A673 (cell line): ENCODE results near the gene C10orf88. TPM values are rescaled to one million over a fixed set of nuclear protein-coding genes. Genes with fewer than 3 reads are reported as not detected.

Source experiments
- BruUV-seq: library from RNA; stranded (reverse); fragments of 400-500 nt; replicated peaks from 2 replicates; lab custom pipeline; 2021; lab: Mats Ljungman, UMichigan
- CTCF ChIA-PET: fragments of 300-600 bp; sonication (Branson Sonifier 250); formaldehyde crosslinking; loops from one replicate; lab custom pipeline; 2022; ENCODE audit warnings: antibody characterized with exemption; lab: Charles Lee
- POLR2A ChIA-PET: fragments of 300-600 bp; sonication (Branson Sonifier 250); formaldehyde crosslinking; loops from one replicate; lab custom pipeline; 2022; ENCODE audit warnings: antibody characterized with exemption; ENCODE audit not compliant: low non-redundant PET; lab: Charles Lee
- DNase-seq: peaks from one replicate; pipeline ENCODE4 v3.0.0-alpha.2; 2015; ENCODE audit warnings: low spot score
- H3K27ac ChIP-seq: fragments of 200-600 bp; sonication (generic); 2 replicates; pipeline ENCODE4 v1.5.1; 2016; ENCODE audit warnings: mixed run types, low read depth, mild to moderate bottlenecking, mixed read lengths, antibody characterized with exemption, low read length; ENCODE audit not compliant: poor library complexity, severe bottlenecking
- H3K27me3 ChIP-seq: fragments of 200-600 bp; sonication (generic); replicated peaks from 2 replicates; pipeline ENCODE4 v1.6.1; 2017; ENCODE audit warnings: mixed run types, low read depth, mild to moderate bottlenecking, mixed read lengths, antibody characterized with exemption, low read length; ENCODE audit not compliant: insufficient read depth, poor library complexity
- H3K36me3 ChIP-seq: fragments of 200-600 bp; sonication (generic); 2 replicates; pipeline ENCODE4 v1.6.1; 2016; ENCODE audit warnings: mixed run types, mild to moderate bottlenecking, mixed read lengths, antibody characterized with exemption, low read length; ENCODE audit not compliant: insufficient read depth, poor library complexity, severe bottlenecking
- H3K4me1 ChIP-seq: fragments of 200-600 bp; sonication (generic); 2 replicates; pipeline ENCODE4 v1.6.1; 2017; ENCODE audit warnings: mixed run types, mild to moderate bottlenecking, mixed read lengths, antibody characterized with exemption, low read length; ENCODE audit not compliant: insufficient read depth, poor library complexity, severe bottlenecking
- H3K4me3 ChIP-seq: fragments of 200-600 bp; sonication (generic); 2 replicates; pipeline ENCODE4 v1.5.1; 2016; ENCODE audit warnings: low read depth, mixed run types, mild to moderate bottlenecking, mixed read lengths, low read length; ENCODE audit not compliant: poor library complexity, severe bottlenecking
- H3K9me3 ChIP-seq: fragments of 200-600 bp; sonication (generic); 2 replicates; pipeline ENCODE4 v1.6.1; 2016; ENCODE audit warnings: mixed run types, low read depth, mild to moderate bottlenecking, mixed read lengths, antibody characterized with exemption, low read length; ENCODE audit not compliant: poor library complexity, severe bottlenecking
- CTCF ChIP-seq: fragments of 300-800, 200-600 bp; sonication (generic); conservative IDR thresholded peaks from 2 replicates; pipeline ENCODE4 v1.5.1; 2017; ENCODE audit warnings: low read depth, mild to moderate bottlenecking, antibody characterized with exemption, low read length, moderate library complexity, mixed read lengths
- EZH2 ChIP-seq: fragments of 200-600 bp; sonication (generic); IDR thresholded peaks from 2 replicates; pipeline ENCODE4 v1.6.1; 2017; ENCODE audit warnings: borderline replicate concordance, low read depth, mild to moderate bottlenecking, mixed read lengths, antibody characterized with exemption, low read length; ENCODE audit not compliant: poor library complexity, severe bottlenecking
- intact Hi-C: fragments of 100-400 bp; cut with micrococcal nuclease; formaldehyde crosslinking; loops from one replicate; pipeline ENCODE4 v1.10.0; 2022; ENCODE audit not compliant: unreplicated experiment
- total RNA-seq: library from RNA; stranded (reverse); gene quantifications from 2 replicates; pipeline ENCODE4 v1.2.3, GENCODE V29; 2021

The C10orf88 gene
- total RNA-seq, 1 experiment from 2014 or later, result 17.7 TPM

GRCh38 chr10:122939133-122939855, 14.7 kb downstream of the C10orf88 start:
- H3K9me3 ChIP-seq, result no peaks in the 10 kb centered on the region
- H3K36me3 ChIP-seq, result peaks cover 22% of the 10 kb centered on the region
- POLR2A ChIA-PET, result no interaction called here
- no TSS peak for BruUV-seq
- CTCF ChIA-PET, result no interaction called here
- H3K4me1 ChIP-seq, result no peaks in the 10 kb centered on the region
- intact Hi-C loops, result no loop called here
- DNase-seq, result no peak
- H3K27me3 ChIP-seq, result no peaks in the 10 kb centered on the region
- no peak overlapping the region for H3K27ac ChIP-seq
- no peak overlapping the region for H3K4me3 ChIP-seq
- TF ChIP-seq EZH2, result no peak
- no peak for TF ChIP-seq CTCF

- BruUV-seq, result no TSS peak
- intact Hi-C loops, result no loop called here
- no peaks in the 10 kb centered on the region for H3K9me3 ChIP-seq
- DNase-seq, result no peak
- no peak overlapping the region for H3K27ac ChIP-seq
- CTCF ChIA-PET, result no interaction called here
- TF ChIP-seq EZH2 (no peak), CTCF (no peak)
- no peaks in the 10 kb centered on the region for H3K27me3 ChIP-seq
- H3K4me1 ChIP-seq, result no peaks in the 10 kb centered on the region
- POLR2A ChIA-PET, result no interaction called here
- H3K36me3 ChIP-seq, result peaks cover 5% of the 10 kb centered on the region
- no peak overlapping the region for H3K4me3 ChIP-seq
Measured at GRCh38 chr10:122931088-122931906, 22.7 kb downstream of the C10orf88 start.

GRCh38 chr10:122930140-122930539, 23.9 kb downstream of the C10orf88 start:
- POLR2A ChIA-PET, result no interaction called here
- H3K27me3 ChIP-seq, result no peaks in the 10 kb centered on the region
- CTCF ChIA-PET, result no interaction called here
- no peaks in the 10 kb centered on the region for H3K9me3 ChIP-seq
- H3K4me3 ChIP-seq, result no peak overlapping the region
- H3K27ac ChIP-seq, result no peak overlapping the region
- intact Hi-C loops, result no loop called here
- no peaks in the 10 kb centered on the region for H3K4me1 ChIP-seq
- no peak for DNase-seq
- TF ChIP-seq EZH2 (no peak), CTCF (no peak)
- BruUV-seq, result no TSS peak
- no peaks in the 10 kb centered on the region for H3K36me3 ChIP-seq
